ENCODE results near the gene TRMT13.
A peak's percentile ranks its signal among the peaks of the same experiment; 100 is the strongest.

TRMT13 gene, protein sequence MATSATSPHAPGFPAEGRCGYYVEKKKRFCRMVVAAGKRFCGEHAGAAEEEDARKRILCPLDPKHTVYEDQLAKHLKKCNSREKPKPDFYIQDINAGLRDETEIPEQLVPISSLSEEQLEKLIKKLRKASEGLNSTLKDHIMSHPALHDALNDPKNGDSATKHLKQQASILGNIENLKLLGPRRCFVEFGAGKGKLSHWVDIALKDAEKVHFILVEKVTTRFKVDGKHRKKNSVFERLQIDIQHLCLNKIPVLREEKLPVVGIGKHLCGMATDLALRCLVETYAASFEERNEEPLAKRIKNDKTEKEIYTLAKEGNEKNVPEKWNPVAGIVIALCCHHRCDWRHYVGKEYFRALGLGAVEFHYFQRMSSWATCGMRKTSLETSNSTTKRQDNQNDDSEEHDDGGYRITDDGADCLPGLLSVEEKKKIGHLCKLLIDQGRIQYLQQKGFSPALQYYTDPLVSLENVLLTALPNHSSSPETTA

DNA sequence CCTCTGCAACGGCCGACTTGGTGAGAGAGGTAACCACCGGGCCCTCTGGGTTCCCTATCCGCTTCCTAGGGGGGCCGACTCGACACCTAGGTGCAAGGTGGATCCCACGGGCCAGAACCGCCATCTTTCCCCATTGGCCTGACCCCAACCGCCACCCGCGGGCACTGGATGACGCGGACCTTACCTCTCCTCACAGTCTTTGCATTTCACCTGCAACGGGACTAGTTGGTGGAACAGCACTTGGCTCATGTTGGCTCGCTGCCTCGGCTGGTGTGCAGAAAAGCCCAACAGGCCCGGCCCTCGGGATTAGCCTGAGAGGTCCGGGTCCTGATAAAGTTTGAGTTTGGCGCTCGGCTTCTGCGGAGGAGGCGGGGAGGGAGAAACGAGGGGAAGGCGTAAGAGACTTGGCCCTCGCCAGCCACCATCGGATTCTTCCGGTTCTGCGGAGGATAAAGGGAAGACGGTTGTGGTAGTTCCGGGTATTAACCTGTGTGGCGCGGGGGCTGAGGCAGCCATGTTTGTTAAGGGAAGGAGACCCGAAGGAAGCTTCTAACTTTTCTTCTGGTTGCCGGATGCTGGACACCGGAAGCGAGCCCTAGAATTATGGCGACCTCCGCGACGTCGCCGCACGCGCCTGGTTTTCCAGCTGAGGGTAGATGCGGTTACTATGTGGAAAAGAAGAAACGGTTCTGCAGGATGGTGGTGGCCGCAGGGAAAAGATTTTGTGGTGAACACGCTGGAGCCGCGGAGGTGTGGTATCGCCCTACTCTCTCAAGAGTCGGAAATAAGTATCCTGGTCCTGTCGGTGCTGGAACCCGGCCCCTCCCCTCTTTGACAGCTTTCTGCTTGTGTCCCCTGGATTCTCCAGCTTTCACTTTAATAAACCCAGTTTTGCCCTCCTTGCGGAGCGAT lies at the start of gene TRMT13, which contains the start of gene SASS6:
Gene TRMT13, plus strand, starts transcription at position 598 of the 912 bp plus-strand sequence. Its CDS starts 6 bp downstream, at position 604.
Gene SASS6, minus strand, starts transcription at position 365 of the 912 bp plus-strand sequence. Its CDS starts 116 bp downstream, at position 249.
- DNase-seq: peak; percentile 94 to 96

DNA sequence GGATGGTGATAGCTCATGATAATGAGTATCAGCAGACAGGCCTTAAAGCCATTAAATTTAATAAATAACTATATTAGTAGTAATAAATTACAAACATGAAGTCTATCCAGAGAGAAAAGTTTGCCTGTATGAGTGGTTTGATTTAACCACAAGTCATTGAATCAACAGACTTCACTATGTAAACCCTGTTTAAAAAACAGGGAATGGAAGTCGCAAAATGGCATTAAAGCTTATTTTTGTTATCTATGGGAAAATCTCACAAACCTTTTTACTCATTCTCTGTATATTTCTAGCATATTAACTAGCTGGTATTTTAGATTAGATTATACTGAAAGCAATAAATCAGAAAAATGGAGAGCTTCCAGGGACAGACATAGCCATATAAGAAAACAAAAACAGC lies 45.6 kb upstream of the TRMT13 start:
- no peak for DNase-seq

DNA sequence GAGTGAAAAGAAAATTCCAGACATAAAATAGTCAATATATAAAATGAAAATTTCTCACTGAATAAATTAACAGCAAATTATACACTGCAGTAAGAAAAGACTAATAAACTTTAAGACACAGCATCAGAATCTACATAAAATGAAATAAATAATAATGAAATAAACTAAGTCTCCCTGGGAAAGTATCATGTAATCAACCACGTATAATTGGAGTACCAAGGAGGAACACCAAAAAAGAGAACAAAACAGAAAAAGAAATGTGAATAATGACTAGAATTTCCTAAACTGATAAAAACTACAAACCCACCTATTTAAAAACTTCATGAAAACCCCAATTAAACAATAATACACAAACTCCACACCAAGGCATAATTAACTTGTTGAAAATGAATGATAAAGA lies 43.9 kb upstream of the TRMT13 start:
- DNase-seq: no peak

DNA sequence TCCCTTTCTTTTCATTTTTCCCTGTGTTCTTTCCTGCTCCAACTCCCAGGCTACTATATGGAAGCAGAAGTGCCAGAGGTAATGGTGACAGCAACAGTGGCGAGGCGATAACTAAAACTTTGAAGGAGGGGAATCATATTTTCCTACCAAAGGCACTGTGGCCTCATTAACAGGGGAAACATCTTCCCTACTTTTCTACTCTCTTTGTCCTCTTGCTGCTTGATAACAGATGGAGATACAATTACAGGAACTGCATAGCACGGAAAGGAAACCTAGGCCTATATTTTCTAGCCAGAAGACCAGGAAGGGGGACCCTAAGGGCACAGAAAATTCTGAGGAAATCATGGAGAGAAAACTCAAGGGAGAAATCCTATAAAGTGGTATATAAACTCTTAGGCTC lies 42.5 kb upstream of the TRMT13 start:
- no peak for DNase-seq

DNA sequence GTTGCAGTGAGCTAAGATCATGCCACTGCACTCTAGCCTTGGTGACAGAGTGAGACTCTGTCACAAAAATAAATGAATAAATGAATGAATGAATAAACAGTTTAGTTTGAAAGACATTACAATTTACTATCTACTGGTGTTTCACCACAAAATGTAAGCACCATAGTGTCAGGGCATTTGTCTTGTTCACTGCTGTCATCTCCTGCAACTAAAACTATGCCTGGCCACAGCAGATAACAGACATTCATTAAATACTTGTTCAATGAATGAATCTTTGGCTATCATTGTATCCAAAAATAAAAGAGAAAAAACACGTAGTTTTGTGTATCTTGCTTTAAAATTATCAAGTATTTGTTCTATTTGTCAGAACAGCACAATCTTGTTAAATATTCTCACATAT lies 32.8 kb upstream of the TRMT13 start:
- no peak for DNase-seq

DNA sequence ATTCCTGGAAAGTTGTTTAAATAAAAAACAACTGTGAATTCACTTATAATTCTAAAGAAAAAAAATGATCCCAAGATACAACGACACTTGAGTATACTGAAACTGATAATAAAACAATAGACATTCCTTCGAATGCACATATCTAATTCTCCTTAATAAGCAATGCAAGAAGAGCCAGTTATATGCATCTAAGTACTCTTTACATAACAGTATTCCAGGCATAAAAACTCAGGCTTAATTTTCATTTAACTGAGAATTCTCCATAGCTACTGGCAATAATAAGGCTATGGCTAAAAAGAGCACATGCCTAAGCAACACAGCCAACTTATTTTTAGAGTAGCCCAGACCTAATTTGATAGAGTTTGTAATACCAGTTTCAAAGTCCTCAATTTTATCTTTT lies 31.4 kb upstream of the TRMT13 start:
- DNase-seq: no peak

DNA sequence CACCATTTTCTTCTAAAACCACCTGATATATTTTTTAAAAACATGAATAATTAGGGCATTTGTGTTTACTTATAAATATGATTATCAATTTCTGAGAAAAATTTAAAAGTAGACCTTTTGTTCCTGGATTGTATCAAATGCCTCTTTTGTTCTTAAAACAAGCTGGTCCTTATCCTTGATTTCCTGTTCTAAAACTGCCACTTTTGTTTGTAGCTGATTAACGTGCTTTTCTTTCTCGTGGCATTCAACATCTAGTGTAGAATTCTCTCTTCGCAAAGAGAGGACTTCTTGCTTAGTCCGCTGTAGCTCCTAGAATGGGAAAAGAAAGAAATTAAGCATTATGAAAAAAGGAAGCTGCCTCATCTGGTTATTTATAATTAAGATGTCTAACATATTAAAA lies 25.3 kb upstream of the TRMT13 start:
- no peak for DNase-seq

DNA sequence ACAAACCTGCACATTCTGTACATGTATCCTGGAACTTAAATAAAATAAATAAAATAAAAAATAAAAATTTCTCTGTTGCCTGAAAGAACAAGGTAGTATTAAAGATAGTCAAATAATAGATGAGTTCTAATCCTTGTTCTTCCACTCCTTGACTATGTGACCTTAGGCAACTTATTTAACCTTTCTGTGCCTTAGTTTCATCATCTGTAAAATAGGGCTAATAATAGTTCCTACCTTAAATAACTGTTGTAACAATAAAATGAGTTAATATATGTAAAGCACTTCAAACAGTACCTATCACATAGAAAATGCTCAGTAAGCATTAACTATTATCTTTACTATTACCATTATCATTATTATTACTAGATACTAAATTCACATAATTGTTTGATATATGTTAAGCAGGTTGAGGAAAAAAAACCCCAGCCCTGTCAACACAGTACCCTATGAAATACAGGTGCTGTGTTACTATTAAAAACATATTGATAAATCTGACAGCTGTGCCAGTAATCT lies 23.4 kb upstream of the TRMT13 start:
- DNase-seq: no peak

DNA sequence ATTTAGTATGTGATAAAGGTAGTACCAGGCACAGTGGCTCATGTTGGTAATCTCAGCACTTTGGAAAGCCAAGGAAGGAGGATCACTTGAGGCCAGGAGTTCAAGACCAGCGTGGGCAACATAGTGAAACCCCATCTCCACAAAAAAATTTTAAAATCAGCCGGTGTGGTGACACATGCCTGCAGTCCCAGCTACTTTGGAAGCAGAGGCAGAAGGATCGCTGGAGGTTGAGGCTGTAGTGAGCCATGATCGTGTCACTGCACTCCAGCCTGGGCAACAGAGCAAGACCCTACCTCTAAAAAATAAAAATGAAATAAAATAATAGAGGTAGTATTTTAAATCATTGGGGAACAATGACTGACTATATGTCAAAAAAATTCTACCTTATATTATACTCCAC lies 17.4 kb upstream of the TRMT13 start:
- DNase-seq: no peak

DNA sequence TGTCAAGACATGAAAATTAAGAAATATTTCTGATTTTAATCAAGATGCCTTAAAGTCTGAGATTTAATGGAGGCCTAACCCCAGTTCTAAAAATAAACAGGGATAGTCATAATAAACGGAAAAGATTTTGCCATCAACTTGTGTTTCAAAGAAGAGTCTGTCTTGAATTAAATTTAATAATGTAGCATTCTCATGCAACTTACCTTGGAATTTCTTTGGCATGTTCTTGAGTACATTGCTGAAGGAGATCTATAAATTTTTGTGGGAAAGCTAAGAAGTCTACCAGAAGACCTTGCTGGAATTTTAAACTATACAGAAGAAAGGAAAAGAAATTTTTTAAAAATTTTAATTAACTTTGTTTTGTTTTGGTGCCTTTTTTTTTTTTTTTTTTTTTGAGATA lies 10.8 kb upstream of the TRMT13 start:
- DNase-seq: no peak

DNA sequence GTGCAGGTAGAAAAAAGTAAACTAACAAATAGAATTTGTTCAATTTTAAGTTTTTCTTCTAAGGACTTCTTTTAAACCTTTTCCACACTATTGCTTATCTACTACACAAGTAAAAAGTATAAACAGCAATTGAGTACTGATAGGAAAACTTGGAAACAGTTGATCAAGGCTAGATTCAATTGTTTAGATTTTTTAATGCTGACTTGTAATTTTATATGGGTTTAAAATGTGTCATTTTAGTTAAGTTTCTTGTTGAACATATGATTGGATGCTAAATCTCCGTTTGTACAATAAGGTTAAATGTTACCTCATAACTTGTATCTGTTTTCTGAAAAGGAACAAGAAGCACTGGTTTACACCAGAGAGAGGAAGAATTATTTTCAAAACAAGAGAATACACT lies 5.7 kb upstream of the TRMT13 start:
- no peak for DNase-seq

DNA sequence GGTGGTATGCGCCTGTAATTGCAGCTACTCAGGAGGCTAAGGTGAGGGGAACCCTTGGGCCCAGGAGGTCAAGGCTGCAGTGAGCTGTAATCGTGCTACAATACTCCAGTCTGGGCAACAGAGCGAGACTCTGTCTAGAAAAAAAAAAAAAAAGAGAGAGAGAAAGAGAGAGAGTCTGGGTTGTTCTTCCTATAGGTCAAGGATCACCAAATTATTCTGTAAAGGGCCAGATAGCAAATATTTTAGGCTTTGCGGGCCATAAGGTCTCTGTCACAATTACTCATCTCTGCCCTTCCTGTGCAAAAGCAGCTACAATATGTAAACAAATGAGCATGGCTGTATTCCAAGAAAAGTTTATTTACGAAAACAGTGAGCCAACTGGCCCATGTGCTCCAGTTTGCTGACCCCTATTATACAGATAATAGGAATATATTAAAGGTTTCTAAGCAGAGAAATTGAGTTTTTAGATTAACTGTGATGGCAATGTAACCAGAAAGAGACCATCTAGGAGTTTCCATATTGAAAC lies 2.3 kb upstream of the TRMT13 start:
- no peak for DNase-seq

DNA sequence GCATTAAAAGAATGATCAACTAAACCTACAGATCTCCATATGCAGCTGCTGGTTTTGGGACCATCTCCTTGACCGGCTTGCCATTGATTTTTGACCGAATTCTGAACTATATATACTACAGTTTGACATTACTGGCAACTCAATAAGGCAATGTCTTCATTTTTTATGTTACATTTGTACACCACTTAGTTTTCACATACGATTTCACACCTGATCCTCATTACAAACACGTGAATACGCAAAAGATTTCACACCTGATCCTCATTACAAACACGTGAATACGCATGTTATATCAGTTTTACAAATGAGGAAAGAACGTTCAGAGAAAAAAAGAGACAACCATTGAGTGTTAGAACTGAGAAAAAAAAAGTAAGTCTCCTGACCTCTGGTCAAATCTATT lies 1.3 kb upstream of the TRMT13 start:
- no peak for DNase-seq

DNA sequence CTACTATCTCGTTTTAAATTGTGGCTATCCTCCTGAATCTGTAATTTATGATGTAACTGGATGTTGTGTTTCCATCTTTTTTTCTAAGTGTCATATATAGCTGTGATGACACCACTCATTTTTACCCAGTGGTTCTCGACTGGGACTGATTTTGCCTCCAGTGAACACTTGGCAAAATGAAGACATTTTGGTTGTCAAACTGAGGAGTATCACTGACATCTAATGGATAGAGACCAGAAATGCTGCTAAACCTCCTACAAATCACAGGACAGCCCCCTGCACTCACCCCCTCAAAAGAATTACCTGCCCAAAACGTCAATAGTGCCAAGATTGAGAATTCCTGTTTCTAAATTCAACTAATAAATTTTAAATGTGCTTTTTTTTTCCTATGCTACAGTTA lies 1.9 kb downstream of the TRMT13 start:
- DNase-seq: peak in 1 of 2 experiments; percentile 3

DNA sequence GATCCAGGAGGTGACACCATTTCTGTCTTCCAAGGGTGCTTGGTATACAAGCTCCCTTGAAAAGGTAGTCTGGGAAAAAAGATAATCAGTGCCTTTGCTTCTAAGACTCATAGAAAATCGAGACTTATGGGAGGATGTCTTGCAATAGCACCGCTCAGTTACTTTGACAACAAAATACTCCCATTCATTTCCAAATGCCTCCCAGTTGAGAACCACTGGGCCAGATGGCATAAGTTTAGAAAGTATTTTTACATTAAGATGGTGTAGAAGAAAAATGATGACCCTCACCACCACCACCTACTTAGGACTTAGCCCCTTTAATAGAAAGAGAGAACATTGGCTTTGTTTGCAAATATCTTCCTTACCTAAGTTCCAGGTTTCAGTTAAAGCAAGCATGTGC lies 4.6 kb downstream of the TRMT13 start:
- no peak for DNase-seq

DNA sequence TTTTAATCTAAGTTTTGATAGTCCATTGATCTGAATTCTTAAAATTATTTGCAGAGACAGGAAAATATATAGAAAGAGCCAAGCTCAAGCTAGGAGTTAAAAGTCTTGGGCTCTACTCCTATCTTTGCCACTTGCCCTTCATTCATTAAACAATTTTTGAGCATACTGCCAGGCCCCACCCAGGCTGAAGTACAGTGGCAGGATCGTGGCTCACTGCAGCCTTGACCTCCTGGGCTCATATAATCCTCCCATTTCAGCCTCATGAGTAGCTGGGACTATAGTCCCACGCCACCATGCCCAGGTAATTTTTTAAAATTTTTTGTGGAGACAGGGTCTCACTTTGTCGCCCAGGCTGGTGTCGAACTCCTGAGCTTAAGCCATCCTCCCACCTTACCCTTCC lies 8.2 kb downstream of the TRMT13 start:
- no peak for DNase-seq

DNA sequence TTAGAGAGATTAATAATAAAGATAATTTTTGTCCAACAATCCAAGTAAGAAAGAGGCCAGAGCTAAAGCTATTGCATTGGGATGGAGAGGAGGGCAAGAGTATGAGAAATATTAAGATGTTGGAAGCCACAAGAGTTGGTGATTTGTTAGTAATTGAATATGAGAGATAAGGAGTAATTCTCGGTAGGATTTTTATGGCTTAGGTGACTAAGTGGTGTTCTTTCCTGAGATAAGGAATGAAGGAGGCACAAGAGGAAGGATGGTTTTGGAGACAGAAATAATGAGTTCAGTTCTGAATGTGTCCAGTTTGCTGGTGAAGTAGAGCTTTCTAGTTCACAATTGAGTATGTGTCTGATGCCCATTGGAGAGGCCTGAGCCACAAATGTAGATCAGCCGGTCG lies 9.4 kb downstream of the TRMT13 start:
- no peak for DNase-seq

DNA sequence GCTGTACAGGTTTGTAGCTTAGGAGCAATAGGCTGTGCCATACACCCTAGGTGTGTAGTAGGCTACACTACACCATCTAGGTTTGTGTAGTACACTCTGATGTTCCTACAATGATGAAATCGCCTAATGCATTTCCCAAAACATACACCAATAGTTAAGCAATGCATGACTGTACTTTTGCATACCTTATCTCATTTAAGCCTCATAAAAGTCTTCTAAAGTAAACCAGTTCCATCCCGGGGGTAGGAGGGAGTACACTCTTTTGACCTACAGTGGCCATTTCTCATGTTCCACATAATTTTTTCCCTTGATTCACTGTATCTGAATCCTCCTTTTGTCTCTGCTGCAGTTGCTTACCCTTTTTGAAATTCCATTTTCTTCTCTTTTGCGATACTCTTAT lies 12.2 kb downstream of the TRMT13 start:
- DNase-seq: no peak

DNA sequence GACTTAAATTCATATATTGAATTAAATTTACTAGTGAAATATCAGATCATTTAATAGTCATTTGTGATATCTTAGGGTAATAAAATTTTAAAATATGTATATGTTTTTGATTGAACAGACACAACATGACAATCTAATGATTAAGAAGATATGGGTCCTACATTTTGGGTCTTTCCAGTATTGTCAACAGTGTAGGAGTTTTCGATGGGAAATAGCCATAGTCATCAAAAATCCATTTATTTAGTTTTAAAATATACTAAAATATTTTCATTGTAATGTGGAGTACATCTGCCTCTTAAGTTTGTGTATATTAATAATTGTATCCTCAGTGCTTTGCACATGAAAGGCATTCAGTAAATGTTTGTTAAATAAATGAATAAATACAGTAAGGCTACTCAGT lies 14.0 kb downstream of the TRMT13 start:
- no peak for DNase-seq

DNA sequence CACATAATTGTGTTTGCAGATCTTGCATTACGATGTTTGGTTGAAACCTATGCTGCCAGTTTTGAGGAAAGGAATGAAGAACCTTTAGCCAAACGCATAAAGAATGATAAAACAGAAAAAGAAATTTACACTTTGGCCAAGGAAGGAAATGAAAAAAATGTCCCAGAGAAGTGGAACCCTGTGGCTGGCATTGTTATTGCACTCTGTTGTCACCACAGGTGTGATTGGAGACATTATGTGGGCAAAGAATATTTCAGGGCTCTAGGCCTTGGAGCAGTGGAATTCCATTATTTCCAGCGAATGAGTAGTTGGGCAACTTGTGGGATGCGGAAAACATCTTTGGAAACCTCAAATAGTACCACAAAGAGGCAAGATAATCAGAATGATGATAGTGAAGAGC lies 14.9 kb downstream of the TRMT13 start:
- no peak for DNase-seq

DNA sequence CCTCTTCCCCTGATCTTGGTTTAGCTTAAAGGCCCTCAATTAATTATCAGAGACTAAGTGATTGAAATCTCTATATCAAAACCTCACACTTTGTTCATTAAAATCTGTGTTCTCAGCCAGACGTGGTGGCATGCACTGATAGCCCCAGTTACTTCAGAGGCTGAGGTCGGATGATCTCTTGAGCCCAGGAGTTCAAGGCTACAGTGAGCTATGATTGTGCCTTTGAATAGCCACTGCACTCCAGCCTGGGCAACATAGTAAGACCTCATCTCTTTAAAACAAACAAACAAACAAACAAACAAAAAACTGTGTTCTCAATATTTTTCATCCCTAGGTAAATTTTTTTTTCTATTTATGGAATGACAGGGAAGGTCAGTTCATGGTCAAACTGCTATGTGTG lies 18.7 kb downstream of the TRMT13 start:
- no peak for DNase-seq

DNA sequence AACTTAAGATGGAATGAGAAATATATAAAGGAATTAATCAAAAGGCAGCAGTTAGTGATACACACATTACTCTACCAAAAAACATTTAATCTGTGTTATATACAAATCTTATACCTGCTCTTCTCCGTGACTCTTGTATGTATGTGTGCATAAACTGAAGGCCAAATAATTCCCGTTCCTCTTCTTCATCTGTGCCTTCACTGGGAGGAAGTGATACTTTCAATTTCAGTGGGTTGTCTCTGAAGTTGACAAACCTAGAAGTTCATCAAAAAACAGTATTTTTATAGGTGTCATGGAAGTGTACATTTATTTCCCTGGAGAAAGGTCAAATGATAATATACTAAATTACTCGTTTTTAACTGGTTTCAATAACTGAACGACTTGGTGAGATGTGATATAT lies 19.3 kb downstream of the TRMT13 start:
- no peak for DNase-seq

DNA sequence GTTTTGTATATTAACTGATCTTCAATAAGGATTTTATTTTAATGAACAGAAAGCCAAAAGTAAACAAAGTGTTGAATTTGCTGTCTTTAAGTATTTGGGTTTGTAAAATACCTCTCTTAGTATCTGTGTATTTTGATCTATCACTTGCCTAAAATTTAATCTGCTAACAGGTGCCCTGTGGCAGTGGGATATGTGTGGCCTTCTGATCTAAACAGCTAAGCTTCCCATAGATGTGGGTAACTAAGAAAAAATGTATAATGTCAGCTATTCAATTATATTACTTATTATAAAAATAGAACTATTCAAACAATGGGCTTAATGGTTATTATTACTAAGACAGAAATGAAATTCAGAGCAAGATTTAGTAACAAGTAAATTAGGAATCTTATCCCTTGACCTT lies 29.9 kb downstream of the TRMT13 start:
- no peak for DNase-seq

Data from NCI-H524 (cell line).